Heart right ventricle (tissue), 16 donors: Measurements from ENCODE around the gene TNNI2. TPM values are rescaled to one million over a fixed set of nuclear protein-coding genes. Genes with fewer than 3 reads are reported as not detected.
A peak's percentile ranks its signal among the peaks of the same experiment; 100 is the strongest.

Experiments
- ATAC-seq, 8 donors: fragments of 200-7000 bp; cut with Tn5 transposase; one replicate each; pipeline ENCODE4 v1.9.1; 2020; ENCODE audit warnings: mild to moderate bottlenecking in 8 of 8, moderate library complexity in 8 of 8, moderate number of reproducible peaks in 1 of 8
- DNase-seq, 2 donors: peaks; one replicate each; pipeline ENCODE4 v3.0.0-alpha.2; 2020
- H3K27ac ChIP-seq, 10 donors: fragments of 200-600 bp; sonication (generic) in 2 of 10; one replicate each; pipeline versions ENCODE4 v1.5.0 to v1.8.0; 2020 to 2022; ENCODE audit warnings: mild to moderate bottlenecking in 3 of 10
- H3K27me3 ChIP-seq, 7 donors: fragments of 200-600 bp; one replicate each; pipeline ENCODE4 v1.8.0; 2021 to 2022; ENCODE audit warnings: mild to moderate bottlenecking in 2 of 7
- H3K36me3 ChIP-seq, 9 donors: fragments of 200-600 bp; sonication (generic) in 1 of 9; one replicate each; pipeline versions ENCODE4 v1.5.0 to v1.8.0; 2020 to 2022; ENCODE audit warnings: mild to moderate bottlenecking in 2 of 9
- H3K4me1 ChIP-seq, 9 donors: fragments of 200-600 bp; sonication (generic) in 1 of 9; one replicate each; pipeline versions ENCODE4 v1.5.0 to v1.8.0; 2020 to 2022; ENCODE audit warnings: mild to moderate bottlenecking in 4 of 9
- H3K4me3 ChIP-seq, 10 donors: fragments of 200-600 bp; sonication (generic) in 2 of 10; one replicate each; pipeline versions ENCODE4 v1.5.0 to v1.8.0; 2020 to 2022; ENCODE audit warnings: mild to moderate bottlenecking in 7 of 10, moderate library complexity in 2 of 10
- H3K9me3 ChIP-seq, 11 donors: fragments of 200-600 bp in 10 of 11; sonication (generic) in 2 of 11; one replicate each; pipeline versions ENCODE4 v1.5.0 to v1.8.0; 2013 to 2022; ENCODE audit warnings: mild to moderate bottlenecking in 2 of 11, control low read depth in 1 of 11, moderate library complexity in 1 of 11
- CTCF ChIP-seq, 9 donors: fragments of 200-600 bp; sonication (generic) in 2 of 9; IDR thresholded peaks; one replicate each; pipeline versions ENCODE4 v1.5.0 to v1.8.0; 2021 to 2022; ENCODE audit warnings: antibody characterized with exemption in 9 of 9, mild to moderate bottlenecking in 5 of 9, moderate library complexity in 1 of 9
- WGBS, 2 donors: extraction: QIAGEN DNeasy Blood & Tissue Kit; methylation state at CpG; one replicate each; pipeline ENCODE4 v1.1.7; 2013; ENCODE audit warnings: inconsistent platforms in 1 of 2; 5-methylcytosine and 5-hydroxymethylcytosine counted together
- intact Hi-C, 10 donors: fragments of 100-400 bp; cut with DNase I; formaldehyde crosslinking; loops; one replicate each; pipeline versions ENCODE4 v1.11.1 to v1.14.2; 2022
- long read RNA-seq, 3 donors: library from polyadenylated mRNA; unstranded; transcript quantifications; one replicate each; pipeline ENCODE4 v2.0.0, GENCODE V29; 2020 to 2021
- polyA plus RNA-seq, 2 donors: library from polyadenylated mRNA; stranded (reverse); fragments of 200-250 nt; gene quantifications; one replicate each; pipeline ENCODE4 v1.2.3, GENCODE V29; 2013
- total RNA-seq, 10 donors: library from RNA; stranded (reverse); fragmentation: NEBNext Ultra II Directional in 3 of 10; extraction: Animal tissue kit (Norgen Biotek cat#: 25700) in 3 of 10; gene quantifications; one replicate each; pipeline versions ENCODE4 v1.2.1 to v1.2.4, GENCODE V29; 2021 to 2023
- donor health status: Arrhythmogenic right ventricular cardiomyopathy.
- donor health status: ischemic (EF 13 %, LVEDD 7.1; RV severe dilation, severe dysfunction).
- donor health status: healthy with polysubstance abuse.
- donor health status: DM: no; HTN: yes; CAD: no.
- donor health status: DM: no; HTN: no; CAD: no.
- donor health status: ischemic (EF 25% LVEDD 6.9; RV normal size, moderate dysfunction).
- donor health status: ischemic (EF 25% LVEDD 5.7; RV mildly dilated, moderate dysfunction).
- donor health status: healthy.
- donor health status: DM: yes; HTN: yes; CAD: no.
- donor health status: Ischemic cardiomyopathy.
- donor health status: ischemic (EF 35%, LVEDD 5.7; RV mildly dilated, moderate dysfunction).
- donor health status: nonischemic (EF 11% LVEDD 7.7; RV severe dilation, severe dysfunction).
- donor health status: DM: yes; HTN: yes; CAD: no.
- donor health status: PGD.
- donor health status: ischemic (EF 29% LVEDD 5.4; RV normal size, mild dysfunction).
- donor health status: nonischemic (EF 23%, LVEDD 6.1; RV moderate dilation, normal function).

The TNNI2 gene
- total RNA-seq (under 1 TPM in 3 of 10 donors, not detected in 7; 0.36 to 0.55 (median 0.46) TPM), polyA plus RNA-seq (1 to 10 TPM in 1 of 2 donors, under 1 TPM in 1; 0.71 to 1.2 TPM)
- long read RNA-seq, donor 1 = 0 reads
- long read RNA-seq, donor 2 = 0 reads
- long read RNA-seq, donor 3 = 0 reads

- ATAC-seq = no peak
- Histone ChIP-seq H3K27ac (peak within 1 kb of the TSS in 6 of 10 donors; percentile 15 to 93 (median 39)), H3K36me3 (no peaks in the 10 kb centered on the region), H3K4me3 (no peak within 1 kb of the TSS), H3K9me3 (no peaks in the 10 kb centered on the region), H3K27me3 (no peaks in the 10 kb centered on the region), H3K4me1 (peaks cover 6 to 45% (median 22%) of the 10 kb centered on the region in 9 donors)
- no peak for TF ChIP-seq CTCF (IDR thresholded peaks at IDR 0.05)
- WGBS, 2 donors = 90 to 91% methylated on average over 30 to 32 of the region's 32 CpGs
- intact Hi-C loops = loop anchor here in 4 of 10 donors (2.0 to 5.0 kb wide), 4 partner anchors 42 to 314 kb away; no protein-coding TSS in a partner anchor
- DNase-seq = peak in 1 of 2 donors; percentile 22
These were observed at the start of gene TNNI2 for GRCh38 chr11:1838426-1839144. TSS of gene TNNI2 (plus strand) at chr11:1838981. CDS start at chr11:1839697, 716 bp downstream.

GRCh38 chr11:1791912-1792311 is 46.9 kb upstream of the TNNI2 start:
- Histone ChIP-seq H3K9me3 (peaks cover 0 to 8% (median 0%) of the 10 kb centered on the region in 11 donors), H3K36me3 (no peaks in the 10 kb centered on the region), H3K27me3 (peaks cover 0 to 34% (median 12%) of the 10 kb centered on the region in 7 donors), H3K27ac (no peak overlapping the region), H3K4me3 (no peak overlapping the region), H3K4me1 (peaks cover 0 to 8% (median 0%) of the 10 kb centered on the region in 9 donors)
- ATAC-seq = no peak
- TF ChIP-seq CTCF (IDR thresholded peaks at IDR 0.05) = no peak
- intact Hi-C loops = no loop called here
- no peak for DNase-seq
- WGBS, 2 donors = 87 to 91% methylated on average over 6 of the region's 6 CpGs

- TF ChIP-seq CTCF (IDR thresholded peaks at IDR 0.05) = no peak
- H3K9me3 ChIP-seq = peaks cover 0 to 8% (median 0%) of the 10 kb centered on the region in 11 donors
- ATAC-seq = no peak
- intact Hi-C loops = no loop called here
- peaks cover 0 to 8% (median 0%) of the 10 kb centered on the region in 9 donors for H3K4me1 ChIP-seq
- H3K27me3 ChIP-seq = peaks cover 0 to 39% (median 18%) of the 10 kb centered on the region in 7 donors
- WGBS, 2 donors = 75 to 76% methylated on average over 12 of the region's 12 CpGs
- no peak overlapping the region for H3K27ac ChIP-seq
- H3K4me3 ChIP-seq = no peak overlapping the region
- no peak for DNase-seq
- H3K36me3 ChIP-seq = no peaks in the 10 kb centered on the region
These were observed 46.3 kb upstream of the TNNI2 start for GRCh38 chr11:1792461-1792860.

GRCh38 chr11:1793081-1793480 is 45.7 kb upstream of the TNNI2 start:
- Histone ChIP-seq H3K4me3 (no peak overlapping the region), H3K27ac (no peak overlapping the region), H3K36me3 (no peaks in the 10 kb centered on the region), H3K4me1 (peaks cover 0 to 8% (median 0%) of the 10 kb centered on the region in 9 donors), H3K9me3 (peaks cover 0 to 7% (median 0%) of the 10 kb centered on the region in 11 donors), H3K27me3 (peaks cover 0 to 45% (median 24%) of the 10 kb centered on the region in 7 donors)
- WGBS, 2 donors = 57 to 60% methylated on average over 3 of the region's 3 CpGs
- TF ChIP-seq CTCF (IDR thresholded peaks at IDR 0.05) = no peak
- ATAC-seq (no peak), DNase-seq (no peak)
- intact Hi-C loops = no loop called here
